Endothelial cell of umbilical vein (primary cell): ENCODE measurements around the gene RPL9. TPM values are rescaled to one million over a fixed set of nuclear protein-coding genes. Genes with fewer than 3 reads are reported as not detected.

Experiments used
- BruUV-seq: library from RNA; stranded (reverse); fragments of 400-500 nt; replicated peaks from 2 replicates; lab custom pipeline; 2021; lab: Mats Ljungman, UMichigan
- CTCF ChIA-PET: fragments of 300-600, 350-600 bp; sonication (Branson Sonifier 250); formaldehyde crosslinking; loops from one replicate; lab custom pipeline; 2021; ENCODE audit warnings: antibody characterized with exemption, inconsistent platforms; lab: Charles Lee
- POLR2A ChIA-PET: fragments of 300-600, 350-600 bp; sonication (Branson Sonifier 250); formaldehyde crosslinking; loops from one replicate; lab custom pipeline; 2021; ENCODE audit warnings: antibody characterized with exemption, inconsistent platforms; lab: Charles Lee
- DNase-seq: peaks from one replicate; pipeline ENCODE4 v3.0.0-alpha.2; 2011; ENCODE audit warnings: low read depth, low spot score
- FAIRE-seq: peaks from 2 replicates; lab custom pipeline; 2011; peaks lifted over from hg19 to GRCh38; lab: Jason Lieb, UNC
- H2AFZ ChIP-seq: 2 replicates; pipeline ENCODE4 v1.6.0; 2012; ENCODE audit warnings: low read depth, low read length, control low read depth, inconsistent platforms
- H3K27ac ChIP-seq: 2 replicates; pipeline ENCODE4 v1.5.1; 2011; ENCODE audit warnings: low read depth, mild to moderate bottlenecking, control low read depth, low read length, moderate library complexity; ENCODE audit not compliant: insufficient read depth
- H3K27me3 ChIP-seq, 2 experiments: 2 replicates each; pipeline versions ENCODE4 v1.6.0 to v1.6.1; 2011; ENCODE audit warnings: low read length in 2 of 2, mixed read lengths in 1 of 2; ENCODE audit not compliant: control insufficient read depth in 2 of 2, insufficient read depth in 2 of 2
- H3K36me3 ChIP-seq, 2 experiments: 2 replicates in 1 of 2; 3 replicates in 1 of 2; pipeline ENCODE4 v1.5.1; 2011; ENCODE audit warnings: low read length in 2 of 2, mild to moderate bottlenecking in 1 of 2, moderate library complexity in 1 of 2; ENCODE audit not compliant: control insufficient read depth in 2 of 2, insufficient read depth in 2 of 2; ENCODE audit errors: extremely low read depth in 1 of 2
- H3K4me1 ChIP-seq: 3 replicates; pipeline ENCODE4 v1.5.1; 2011; ENCODE audit warnings: mild to moderate bottlenecking, low read length; ENCODE audit not compliant: control insufficient read depth, insufficient read depth; ENCODE audit errors: extremely low read depth
- H3K4me2 ChIP-seq: 2 replicates; pipeline ENCODE4 v1.6.1; 2011; ENCODE audit warnings: low read length, control low read depth, mixed read lengths; ENCODE audit not compliant: insufficient read depth
- H3K4me3 ChIP-seq, 3 experiments: fragments of 200-600 bp in 1 of 3; sonication (generic), shearing (Covaris generic) in 1 of 3; replicated peaks in 1 of 3; 2 replicates each; pipeline ENCODE4 v1.5.1; 2011 to 2016; ENCODE audit warnings: control low read depth in 3 of 3, low read length in 3 of 3, mild to moderate bottlenecking in 2 of 3, inconsistent platforms in 1 of 3, low read depth in 1 of 3, moderate library complexity in 1 of 3; ENCODE audit not compliant: insufficient read depth in 1 of 3
- H3K79me2 ChIP-seq: 2 replicates; pipeline ENCODE4 v1.6.0; 2012; ENCODE audit warnings: low read length, inconsistent platforms; ENCODE audit not compliant: control insufficient read depth, insufficient read depth
- H3K9ac ChIP-seq: replicated peaks from 2 replicates; pipeline ENCODE3; 2011; ENCODE audit warnings: low read length, control low read depth; ENCODE audit not compliant: insufficient read depth; ENCODE audit errors: extremely low read depth
- H3K9me1 ChIP-seq: replicated peaks from 3 replicates; pipeline ENCODE4 v1.6.0; 2011; ENCODE audit warnings: mild to moderate bottlenecking, low read length; ENCODE audit not compliant: control insufficient read depth, insufficient read depth; ENCODE audit errors: extremely low read depth
- H3K9me3 ChIP-seq: replicated peaks from 2 replicates; pipeline ENCODE4 v1.5.1; 2012; ENCODE audit warnings: low read length, inconsistent platforms; ENCODE audit not compliant: control insufficient read depth, insufficient read depth
- H4K20me1 ChIP-seq: replicated peaks from 2 replicates; pipeline ENCODE3; 2011; ENCODE audit warnings: mild to moderate bottlenecking, low read length; ENCODE audit not compliant: control insufficient read depth, insufficient read depth; ENCODE audit errors: extremely low read depth
- CTCF ChIP-seq, 2 donors: IDR thresholded peaks; 1 replicate in 1 of 2; 2 replicates in 1 of 2; pipeline ENCODE4 v1.5.1; 2011; ENCODE audit warnings: low read length in 2 of 2, mild to moderate bottlenecking in 2 of 2, moderate library complexity in 2 of 2, control low read depth in 1 of 2, inconsistent platforms in 1 of 2, low read depth in 1 of 2; ENCODE audit not compliant: insufficient read depth in 1 of 2; ENCODE audit errors: extremely low read depth in 1 of 2
- EZH2 ChIP-seq: IDR thresholded peaks from 2 replicates; pipeline ENCODE4 v1.6.1; 2012; ENCODE audit warnings: borderline replicate concordance, low read depth, mild to moderate bottlenecking, moderate library complexity, low read length, inconsistent platforms; ENCODE audit not compliant: severe bottlenecking
- FOS ChIP-seq: IDR thresholded peaks from 2 replicates; pipeline ENCODE4 v1.6.1; 2011; ENCODE audit warnings: mild to moderate bottlenecking, low read length, moderate library complexity, borderline replicate concordance; ENCODE audit not compliant: insufficient read depth
- GATA2 ChIP-seq: IDR thresholded peaks from 2 replicates; pipeline ENCODE4 v1.7.0; 2011; ENCODE audit warnings: low read depth, mild to moderate bottlenecking, moderate library complexity, mixed read lengths, low read length; ENCODE audit not compliant: insufficient read length, insufficient read depth
- JUN ChIP-seq: IDR thresholded peaks from 2 replicates; pipeline ENCODE4 v1.6.1; 2011; ENCODE audit warnings: borderline replicate concordance, low read depth; ENCODE audit not compliant: insufficient read length, insufficient read depth
- MAX ChIP-seq: IDR thresholded peaks from 2 replicates; pipeline ENCODE4 v1.6.1; 2011; ENCODE audit not compliant: insufficient read depth, insufficient read length
- MYC ChIP-seq: IDR thresholded peaks from one replicate; pipeline ENCODE4 v1.6.1; 2011; ENCODE audit warnings: mild to moderate bottlenecking, low read depth, low read length
- POLR2A ChIP-seq: IDR thresholded peaks from 2 replicates; pipeline ENCODE4 v1.6.1; 2012; ENCODE audit warnings: low read depth, mild to moderate bottlenecking, control low read depth, low read length
- POLR2AphosphoS5 ChIP-seq: IDR thresholded peaks from 2 replicates; pipeline ENCODE4 v1.6.1; 2012; ENCODE audit warnings: low read depth, mild to moderate bottlenecking, control low read depth, low read length, moderate library complexity; ENCODE audit not compliant: insufficient read depth
- dilution Hi-C: fragments of 300-500 bp; cut with MboI; formaldehyde crosslinking; loops from one replicate; pipeline ENCODE4 v1.15.0; 2019; ENCODE audit warnings: low sequenced_read_pairs; ENCODE audit not compliant: extremely low pct_ligation_motif_present
- intact Hi-C: fragments of 100-400 bp; cut with micrococcal nuclease; formaldehyde crosslinking; loops from one replicate; pipeline ENCODE4 v1.10.0; 2022
- polyA plus RNA-seq, 4 experiments: library from polyadenylated mRNA; depleted of rRNA in 3 of 4; stranded (reverse) in 3 of 4; unstranded in 1 of 4; fragments of >200 nt; gene quantifications; 2 replicates each; pipeline versions ENCODE4 v1.2.1 to v1.2.3, GENCODE V29; 2011 to 2012; ENCODE audit warnings: missing spikeins in 1 of 4
- total RNA-seq: library from RNA; stranded (reverse); gene quantifications from 2 replicates; pipeline ENCODE4 v1.2.3, GENCODE V29; 2021

Gene RPL9
- total and polyA plus RNA-seq, 2 donors (not counting 3 experiments of a cell fraction or from before 2014, with no cell fraction given), result 963 to 1,186 TPM

- FAIRE-seq, result no peak
- dilution Hi-C loops (no loop called here), intact Hi-C loops (no loop called here)
Measured at GRCh38 chr4:39429476-39430334, 29.0 kb downstream of the RPL9 start.

More at GRCh38 chr4:39429476-39430334, 29.0 kb downstream of the RPL9 start:
- H3K4me1 ChIP-seq, result no peaks in the 10 kb centered on the region
- H3K9me3 ChIP-seq, result no peaks in the 10 kb centered on the region
- no peaks in the 10 kb centered on the region for H4K20me1 ChIP-seq
- H3K9ac ChIP-seq, result no peak overlapping the region
- no peak overlapping the region for H3K4me2 ChIP-seq
- no peaks in the 10 kb centered on the region for H3K36me3 ChIP-seq
- POLR2A ChIA-PET, result interaction anchor here (0.6 kb wide), 1 partner anchor 25 kb away, joined by 4 read pairs; no protein-coding TSS in a partner anchor
- no peak overlapping the region for H3K27ac ChIP-seq
- H2AFZ ChIP-seq, result no peak overlapping the region
- CTCF ChIA-PET, result interaction anchor here (0.6 to 1.5 kb wide), 3 partner anchors 37 to 1800 kb away, joined by 3 read pairs; no protein-coding TSS in a partner anchor
- TF ChIP-seq FOS, result no peak
- TF ChIP-seq MYC, result no peak
- TF ChIP-seq GATA2, result no peak
- no peak for TF ChIP-seq EZH2
- no peak for TF ChIP-seq POLR2A
- no peak for TF ChIP-seq JUN
- no peak for TF ChIP-seq POLR2AphosphoS5
- TF ChIP-seq CTCF (IDR thresholded peaks at IDR 0.05; ENCODE audit: extremely low read depth in 1 of 2, insufficient read depth in 1 of 2, low read depth in 1 of 2, low read length in 2 of 2), result no peak
- no peak for TF ChIP-seq MAX
- no peaks in the 10 kb centered on the region for H3K9me1 ChIP-seq
- no TSS peak for BruUV-seq
- H3K27me3 ChIP-seq, result peaks cover 0 to 2% of the 10 kb centered on the region in 2 experiments
- no peak overlapping the region for H3K4me3 ChIP-seq
- no peak for DNase-seq
- H3K79me2 ChIP-seq, result no peaks in the 10 kb centered on the region
